Measurements from ENCODE around the gene SOCS7. TPM values are rescaled to one million over a fixed set of nuclear protein-coding genes. Genes with fewer than 3 reads are reported as not detected.

SOCS7 gene
- total RNA-seq = 19.0 and 21.5 TPM in 2 replicates

GRCh38 chr17:38351412-38352222 is at the start of gene SOCS7:
SOCS7 (plus strand) TSS chr17:38351844; CDS start chr17:38352053, 209 bp downstream.
- intact Hi-C loops (cut with micrococcal nuclease) = loop anchor here (1.0 to 2.0 kb wide), 2 partner anchors 55 to 401 kb away; partner anchors contain the start of genes MRPL45 and PSMB3

GRCh38 chr17:38315497-38315896 is 36.1 kb upstream of the SOCS7 start:
- intact Hi-C loops (cut with micrococcal nuclease) = no loop called here

GRCh38 chr17:38317081-38317480 is 34.6 kb upstream of the SOCS7 start:
- intact Hi-C loops (cut with micrococcal nuclease) = no loop called here

- intact Hi-C loops (cut with micrococcal nuclease) = no loop called here
These were observed 31.2 kb upstream of the SOCS7 start for GRCh38 chr17:38320482-38320881.

GRCh38 chr17:38322156-38322779 is 29.4 kb upstream of the SOCS7 start:
- intact Hi-C loops (cut with micrococcal nuclease) = no loop called here

- intact Hi-C loops (cut with micrococcal nuclease) = no loop called here
These were observed 28.7 kb upstream of the SOCS7 start for GRCh38 chr17:38322897-38323296.

- intact Hi-C loops (cut with micrococcal nuclease) = no loop called here
These were observed 27.4 kb upstream of the SOCS7 start for GRCh38 chr17:38324141-38324697.

- intact Hi-C loops (cut with micrococcal nuclease) = no loop called here
These were observed 26.9 kb upstream of the SOCS7 start for GRCh38 chr17:38324772-38325171.

GRCh38 chr17:38325221-38325851 is 26.3 kb upstream of the SOCS7 start:
- intact Hi-C loops (cut with micrococcal nuclease) = no loop called here

- intact Hi-C loops (cut with micrococcal nuclease) = no loop called here
These were observed 24.4 kb upstream of the SOCS7 start for GRCh38 chr17:38326996-38327792.

GRCh38 chr17:38327936-38328335 is 23.7 kb upstream of the SOCS7 start:
- intact Hi-C loops (cut with micrococcal nuclease) = no loop called here

GRCh38 chr17:38328620-38329019 is 23.0 kb upstream of the SOCS7 start:
- intact Hi-C loops (cut with micrococcal nuclease) = no loop called here

GRCh38 chr17:38329284-38329683 is 22.4 kb upstream of the SOCS7 start:
- intact Hi-C loops (cut with micrococcal nuclease) = no loop called here

- intact Hi-C loops (cut with micrococcal nuclease) = no loop called here
These were observed 21.6 kb upstream of the SOCS7 start for GRCh38 chr17:38329808-38330730.

GRCh38 chr17:38330941-38331411 is 20.7 kb upstream of the SOCS7 start:
- intact Hi-C loops (cut with micrococcal nuclease) = no loop called here

GRCh38 chr17:38332735-38333134 is 18.9 kb upstream of the SOCS7 start:
- intact Hi-C loops (cut with micrococcal nuclease) = no loop called here

GRCh38 chr17:38333635-38334295 is 17.9 kb upstream of the SOCS7 start:
- intact Hi-C loops (cut with micrococcal nuclease) = no loop called here

GRCh38 chr17:38334480-38335364 is 16.9 kb upstream of the SOCS7 start:
- intact Hi-C loops (cut with micrococcal nuclease) = no loop called here

Measured in T-helper 1 cell treated with Interleukin-12 subunit alpha and Interleukin-12 subunit beta and Interleukin-4 antibody, amounts not matched to agents 30 ng/mL and 1 ng/mL, for 36 hours (primary cell).